Gastroesophageal sphincter (tissue), 4 donors: Measurements from ENCODE around the gene TGM3. TPM values are rescaled to one million over a fixed set of nuclear protein-coding genes. Genes with fewer than 3 reads are reported as not detected.

Experiments
- ATAC-seq: fragments of 150-250 bp; one replicate; pipeline ENCODE4 v1.9.1; 2016; ENCODE audit warnings: mild to moderate bottlenecking, moderate library complexity
- H3K27ac ChIP-seq, 4 donors: fragments of 200-600 bp; sonication (generic) in 3 of 4; 1 replicate in 3 of 4; 2 replicates in 1 of 4; pipeline ENCODE4 v1.5.1; 2016 to 2019
- H3K27me3 ChIP-seq: fragments of 200-600 bp; sonication (generic); one replicate; pipeline ENCODE4 v1.5.1; 2019
- H3K36me3 ChIP-seq, 2 donors: fragments of 200-600 bp; sonication (generic); one replicate each; pipeline ENCODE4 v1.5.1; 2019; ENCODE audit warnings: control low read depth in 1 of 2
- H3K4me1 ChIP-seq, 3 donors: fragments of 200-600 bp; sonication (generic); 1 replicate in 2 of 3; 2 replicates in 1 of 3; pipeline ENCODE4 v1.5.1; 2016 to 2019; ENCODE audit warnings: control low read depth in 2 of 3
- H3K4me3 ChIP-seq, 2 donors: fragments of 200-600 bp; sonication (generic); one replicate each; pipeline ENCODE4 v1.5.1; 2019; ENCODE audit warnings: mild to moderate bottlenecking in 1 of 2, moderate library complexity in 1 of 2
- H3K9me3 ChIP-seq, 3 donors: fragments of 200-600 bp; sonication (generic); one replicate each; pipeline ENCODE4 v1.5.1; 2017 to 2019; ENCODE audit warnings: control low read depth in 2 of 3
- CTCF ChIP-seq, 4 experiments: fragments of 200-600 bp in 2 of 4; fragments of 450-650 bp in 2 of 4; sonication (generic) in 1 of 4; IDR thresholded peaks; one replicate each; pipeline ENCODE4 v1.5.1; 2017 to 2019; ENCODE audit warnings: antibody characterized with exemption in 4 of 4, mild to moderate bottlenecking in 2 of 4, moderate library complexity in 2 of 4
- EP300 ChIP-seq: sonication (generic); formaldehyde crosslinking; IDR thresholded peaks from one replicate; pipeline ENCODE4 v1.6.1; 2017; ENCODE audit warnings: antibody characterized with exemption, mild to moderate bottlenecking
- POLR2A ChIP-seq, 2 donors: fragments of 450-650 bp; IDR thresholded peaks; one replicate each; pipeline ENCODE4 v1.6.1; 2017; ENCODE audit warnings: antibody characterized with exemption in 2 of 2, mild to moderate bottlenecking in 2 of 2, moderate library complexity in 1 of 2
- POLR2AphosphoS5 ChIP-seq: sonication (generic); formaldehyde crosslinking; IDR thresholded peaks from one replicate; pipeline ENCODE4 v1.6.1; 2017; ENCODE audit warnings: antibody characterized with exemption
- WGBS, 2 donors: methylation state at CpG; one replicate each; pipeline ENCODE4 v1.1.5; 2018; ENCODE audit warnings: low coverage in 1 of 2; 5-methylcytosine and 5-hydroxymethylcytosine counted together
- total RNA-seq, 4 donors: library from RNA; depleted of rRNA; stranded (reverse); fragments of >200 nt; gene quantifications; one replicate each; pipeline ENCODE4 v1.1.0, GENCODE V29; 2016

Gene TGM3
- total RNA-seq, 4 donors from 2014 or later = 1.1 to 46.7 (median 4.1) TPM

GRCh38 chr20:2361035-2361593 is 65.3 kb downstream of the TGM3 start:
- no peak for ATAC-seq
- Histone ChIP-seq H3K27me3 (no peaks in the 10 kb centered on the region), H3K27ac (no peak overlapping the region), H3K4me3 (no peak overlapping the region), H3K36me3 (no peaks in the 10 kb centered on the region), H3K4me1 (no peaks in the 10 kb centered on the region), H3K9me3 (peaks cover 0 to 29% (median 0%) of the 10 kb centered on the region in 3 donors)
- TF ChIP-seq POLR2A (IDR thresholded peaks at IDR 0.05) = no peak
- TF ChIP-seq POLR2AphosphoS5 = no peak
- no peak for TF ChIP-seq EP300
- TF ChIP-seq CTCF (IDR thresholded peaks at IDR 0.05) = no peak

GRCh38 chr20:2363187-2363586 is 67.4 kb downstream of the TGM3 start:
- ATAC-seq = no peak
- Histone ChIP-seq H3K9me3 (peaks cover 0 to 29% (median 0%) of the 10 kb centered on the region in 3 donors), H3K4me1 (no peaks in the 10 kb centered on the region), H3K27ac (no peak overlapping the region), H3K27me3 (no peaks in the 10 kb centered on the region), H3K36me3 (no peaks in the 10 kb centered on the region), H3K4me3 (no peak overlapping the region)
- TF ChIP-seq CTCF (IDR thresholded peaks at IDR 0.05) (no peak), POLR2AphosphoS5 (no peak), EP300 (no peak), POLR2A (IDR thresholded peaks at IDR 0.05) (no peak)
- WGBS, 2 donors = 68 to 74% methylated on average over 2 of the region's 2 CpGs

- Histone ChIP-seq H3K4me1 (no peaks in the 10 kb centered on the region), H3K27me3 (no peaks in the 10 kb centered on the region), H3K36me3 (no peaks in the 10 kb centered on the region), H3K4me3 (no peak overlapping the region), H3K9me3 (peaks cover 0 to 33% (median 0%) of the 10 kb centered on the region in 3 donors), H3K27ac (no peak overlapping the region)
- no peak for TF ChIP-seq POLR2AphosphoS5
- 38 to 44% methylated on average over 1 of the region's 1 CpG for WGBS, 2 donors
- ATAC-seq = no peak
Measured at GRCh38 chr20:2363587-2363986, 67.8 kb downstream of the TGM3 start.

GRCh38 chr20:2364044-2364443 is 68.2 kb downstream of the TGM3 start:
- Histone ChIP-seq H3K4me3 (no peak overlapping the region), H3K4me1 (no peaks in the 10 kb centered on the region), H3K36me3 (no peaks in the 10 kb centered on the region), H3K27ac (no peak overlapping the region), H3K9me3 (peaks cover 0 to 36% (median 0%) of the 10 kb centered on the region in 3 donors), H3K27me3 (no peaks in the 10 kb centered on the region)
- 47 to 71% methylated on average over 4 of the region's 4 CpGs for WGBS, 2 donors
- no peak for ATAC-seq
- no peak for TF ChIP-seq POLR2AphosphoS5
- TF ChIP-seq CTCF (IDR thresholded peaks at IDR 0.05) = no peak
- TF ChIP-seq EP300 = no peak
- no peak for TF ChIP-seq POLR2A (IDR thresholded peaks at IDR 0.05)

GRCh38 chr20:2365091-2365490 is 69.3 kb downstream of the TGM3 start:
- no peak for TF ChIP-seq CTCF (IDR thresholded peaks at IDR 0.05)
- no peak for TF ChIP-seq EP300
- no peak for TF ChIP-seq POLR2A (IDR thresholded peaks at IDR 0.05)
- TF ChIP-seq POLR2AphosphoS5 = no peak
- H3K36me3 ChIP-seq = no peaks in the 10 kb centered on the region
- H3K27ac ChIP-seq = no peak overlapping the region
- 92 to 95% methylated on average over 2 of the region's 2 CpGs for WGBS, 2 donors
- no peak for ATAC-seq
- peaks cover 2% of the 10 kb centered on the region for H3K27me3 ChIP-seq
- no peaks in the 10 kb centered on the region for H3K4me1 ChIP-seq
- H3K4me3 ChIP-seq = no peak overlapping the region
- peaks cover 0 to 28% (median 0%) of the 10 kb centered on the region in 3 donors for H3K9me3 ChIP-seq
